ENCODE data around the gene TPBG.

Gene TPBG

GRCh38 chr6:82363428-82364086 is at the start of gene TPBG:
TPBG (plus strand) TSS chr6:82363817; CDS start chr6:82364962, 1,145 bp downstream.
- no peak for DNase-seq

GRCh38 chr6:82322386-82322785 is 41.2 kb upstream of the TPBG start:
- DNase-seq: no peak

DNA sequence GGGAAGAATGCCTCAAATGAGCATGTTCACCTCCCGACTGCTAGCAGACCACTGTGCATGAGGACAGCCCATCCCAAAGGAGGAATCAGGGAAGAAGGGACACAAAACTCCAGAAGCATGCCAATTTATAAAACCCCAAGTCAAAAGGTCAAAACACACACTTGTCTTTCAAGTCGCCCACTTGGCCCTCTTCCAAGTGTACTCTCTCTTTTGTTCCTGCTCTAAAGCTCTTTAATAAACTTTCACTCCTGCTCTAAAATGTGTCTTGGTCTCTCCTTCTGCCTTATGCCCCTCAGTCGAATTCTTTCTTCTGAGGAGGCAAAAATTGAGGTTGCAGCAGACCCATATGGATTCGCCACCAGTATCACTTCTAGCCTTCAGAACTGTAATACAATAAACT is 33.9 kb upstream of the TPBG start:
- no peak for DNase-seq

GRCh38 chr6:82330171-82330804 is 33.3 kb upstream of the TPBG start:
- DNase-seq: no peak

DNA sequence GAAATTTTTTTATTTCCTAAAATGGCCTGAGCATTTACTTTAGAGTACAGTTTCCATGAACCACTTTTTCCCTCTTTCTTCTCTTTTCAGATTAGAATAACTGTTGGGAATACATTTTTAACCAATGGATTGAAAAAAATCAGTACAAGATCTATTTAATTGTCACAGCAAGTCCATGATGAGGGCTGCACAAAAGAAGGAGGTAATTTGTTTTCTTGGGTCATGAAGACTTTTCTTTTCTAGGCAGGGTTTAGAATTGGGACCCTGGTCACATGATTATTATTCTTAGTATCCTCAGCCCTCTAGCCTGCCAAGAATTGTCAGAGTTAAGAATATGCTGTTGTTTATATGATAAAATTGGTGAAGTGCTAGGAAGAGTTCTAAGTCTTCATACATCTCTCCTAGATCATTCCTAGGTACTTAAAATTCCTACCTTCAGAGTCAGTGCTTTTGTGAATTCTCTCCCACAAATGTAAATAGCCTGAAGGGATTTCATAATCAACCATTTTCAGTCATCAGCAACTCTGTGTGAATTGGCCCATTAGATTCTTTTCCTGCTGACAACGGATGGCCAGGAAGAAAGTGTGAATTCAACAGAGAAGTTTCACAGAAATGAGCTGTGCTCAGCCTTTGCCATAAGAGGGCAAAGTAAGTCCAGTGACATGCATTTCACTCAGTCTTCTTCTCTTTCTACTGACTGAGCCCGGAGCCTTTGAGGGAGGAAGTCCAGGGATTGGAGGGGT is 32.4 kb upstream of the TPBG start:
- no peak for DNase-seq

DNA sequence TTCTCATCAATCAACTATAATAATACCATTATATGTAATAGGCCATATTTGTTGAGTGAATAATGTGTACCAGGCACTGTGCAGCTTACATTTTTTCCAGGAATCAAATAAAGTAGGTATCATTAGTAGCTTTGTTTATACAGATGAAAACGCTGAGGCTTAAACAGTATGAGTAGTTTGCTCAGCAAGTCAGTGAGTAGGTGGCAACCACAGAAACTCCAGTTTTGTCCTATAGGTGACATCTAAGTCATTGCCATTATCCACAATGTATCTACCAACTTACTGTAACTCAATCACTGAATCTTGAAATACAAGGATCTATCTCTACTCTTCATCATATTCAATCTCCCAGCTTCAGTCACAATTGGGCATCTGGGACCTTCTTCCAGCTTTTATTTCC is 29.8 kb upstream of the TPBG start:
- no peak for DNase-seq

- DNase-seq: no peak
Measured at GRCh38 chr6:82337688-82338257, 25.8 kb upstream of the TPBG start.

DNA sequence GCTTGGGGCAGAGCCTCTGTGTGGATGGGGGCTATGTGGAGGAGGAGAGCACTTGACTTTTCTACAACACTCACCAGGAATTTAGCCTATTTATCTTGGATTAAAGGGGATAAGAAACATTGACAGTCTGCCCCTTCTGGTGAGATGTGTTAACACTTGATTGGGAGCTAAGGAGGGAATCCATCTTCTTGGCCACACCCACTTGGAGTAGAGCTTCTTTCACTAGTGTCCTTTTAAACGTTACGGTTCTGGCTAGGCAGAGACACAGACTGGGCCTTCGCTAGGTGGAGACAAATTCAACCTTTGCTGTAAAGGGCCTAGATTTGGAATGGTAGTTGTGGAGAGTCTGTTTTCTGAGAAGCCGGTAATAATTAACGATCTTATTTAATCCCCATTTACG is 15.5 kb upstream of the TPBG start:
- DNase-seq: no peak

DNA sequence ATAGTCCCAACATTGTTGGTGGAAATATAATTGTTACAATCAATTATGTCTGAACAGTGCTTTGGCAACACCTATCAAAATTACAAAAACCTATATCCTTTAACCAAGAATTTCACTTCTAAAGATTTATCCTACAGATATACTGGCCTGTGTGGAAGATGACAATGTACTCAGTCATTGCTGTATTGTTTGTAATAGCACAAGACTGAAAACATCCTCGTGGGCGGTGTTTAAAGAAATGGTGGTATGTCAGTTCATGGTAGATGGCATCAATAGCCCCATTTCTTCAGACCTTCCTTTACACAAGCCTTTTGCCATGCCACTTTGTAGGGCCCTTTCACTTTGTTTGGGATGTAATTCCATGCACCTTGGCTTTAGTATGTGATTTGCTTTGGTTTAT is 9.8 kb upstream of the TPBG start:
- DNase-seq: no peak

DNA sequence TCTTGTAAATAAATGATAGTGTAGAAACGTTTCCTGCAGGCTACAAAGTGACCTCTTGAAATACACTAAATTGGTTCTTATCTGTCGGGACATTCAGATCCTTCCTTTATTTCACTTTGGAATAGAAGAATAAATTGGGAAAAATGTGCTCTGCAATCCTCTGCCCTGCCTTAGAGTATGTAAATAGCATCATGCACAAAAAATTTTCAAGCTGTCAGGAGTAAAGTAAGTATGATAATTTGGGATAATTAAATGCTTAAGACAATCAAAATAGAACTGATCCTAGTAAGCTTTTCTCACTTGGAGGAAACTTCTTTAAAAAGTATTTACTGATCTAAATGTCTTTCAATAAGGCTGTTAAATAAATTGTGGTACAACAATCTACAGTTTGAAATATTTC is 3.1 kb upstream of the TPBG start:
- DNase-seq: no peak

GRCh38 chr6:82361631-82362030 is 2.0 kb upstream of the TPBG start:
- DNase-seq: no peak

GRCh38 chr6:82362144-82362543 is 1.5 kb upstream of the TPBG start:
- no peak for DNase-seq

GRCh38 chr6:82362878-82363427 is 664 bp upstream of the TPBG start:
- DNase-seq: no peak

- no peak for DNase-seq
Measured at GRCh38 chr6:82364087-82365015, 734 bp downstream of the TPBG start.

- DNase-seq: no peak
Measured at GRCh38 chr6:82365016-82365795, 1.6 kb downstream of the TPBG start.

DNA sequence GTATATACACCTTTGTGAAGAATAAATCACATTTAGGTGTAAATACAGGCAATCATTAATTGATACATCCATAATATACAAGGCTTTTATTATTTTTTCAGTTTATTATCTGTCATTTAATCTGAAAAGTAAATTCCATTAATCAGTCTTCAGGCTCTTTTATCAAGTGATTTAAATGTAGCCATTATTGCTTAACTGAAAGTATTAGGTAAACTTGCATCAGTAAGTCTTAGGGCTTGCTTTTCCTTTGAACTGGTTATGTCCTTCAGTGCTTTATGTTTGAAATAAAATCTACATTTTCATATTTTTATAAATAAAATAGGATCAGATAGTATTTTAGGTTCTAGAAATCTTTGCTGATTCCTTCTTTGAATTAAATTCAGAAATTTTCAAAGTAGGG is 4.1 kb downstream of the TPBG start:
- DNase-seq: no peak

DNA sequence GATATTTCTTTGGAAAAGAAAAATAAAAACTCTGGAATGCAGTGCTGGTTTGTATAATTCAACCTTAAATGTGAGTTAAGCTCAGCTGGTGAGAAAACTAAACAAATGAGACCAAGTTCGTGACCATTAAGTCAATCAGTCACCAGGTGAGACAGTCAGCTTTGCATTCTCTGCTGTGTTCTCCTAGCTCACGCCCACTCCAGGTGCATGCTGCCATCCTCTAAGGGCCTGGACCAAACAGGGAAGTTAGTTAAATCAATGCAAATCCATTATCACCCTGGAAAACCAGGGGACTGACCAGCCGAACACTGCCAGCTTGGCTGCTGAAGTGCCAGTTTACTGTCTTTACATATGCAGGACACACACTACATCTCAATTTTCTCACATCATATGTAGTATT is 7.2 kb downstream of the TPBG start:
- DNase-seq: no peak

- DNase-seq: no peak
Measured at GRCh38 chr6:82371799-82372546, 8.4 kb downstream of the TPBG start.

GRCh38 chr6:82372656-82373055 is 9.0 kb downstream of the TPBG start:
- DNase-seq: no peak

DNA sequence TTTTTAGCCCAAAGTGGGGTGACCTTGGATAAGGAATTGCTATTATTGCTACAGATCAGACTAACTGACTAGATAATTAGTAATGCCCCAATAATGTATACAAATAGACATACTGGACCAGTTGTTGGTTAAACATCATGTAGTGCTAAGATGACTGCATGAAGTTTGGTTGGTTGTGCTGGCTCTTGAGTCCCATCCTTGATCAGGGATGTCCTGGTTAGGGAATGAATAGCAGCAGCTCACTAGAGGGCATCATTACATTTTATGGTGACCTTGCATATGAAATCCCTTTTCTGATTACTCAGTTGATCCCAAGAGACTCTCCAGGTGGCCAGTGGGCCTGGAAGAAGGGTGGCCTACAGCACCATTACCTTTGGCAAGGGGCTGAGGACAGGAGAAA is 10.9 kb downstream of the TPBG start:
- DNase-seq: no peak

GRCh38 chr6:82376636-82377035 is 13.0 kb downstream of the TPBG start:
- DNase-seq: no peak
